Activated CD4-positive, alpha-beta memory T cell treated with anti-CD3 and anti-CD28 coated beads for 36 hours (primary cell): Measurements from ENCODE around the gene SLC12A4. TPM values are rescaled to one million over a fixed set of nuclear protein-coding genes. Genes with fewer than 3 reads are reported as not detected.
A peak's percentile ranks its signal among the peaks of the same experiment; 100 is the strongest.

Experiments used
- CTCF ChIA-PET: fragments of 350-600 bp; sonication (Branson Sonifier 250); formaldehyde crosslinking; loops from one replicate; lab custom pipeline; 2021; ENCODE audit warnings: antibody characterized with exemption, inconsistent platforms; lab: Charles Lee
- POLR2A ChIA-PET: fragments of 350-600 bp; sonication (Branson Sonifier 250); formaldehyde crosslinking; loops from one replicate; lab custom pipeline; 2021; ENCODE audit warnings: antibody characterized with exemption; lab: Charles Lee
- DNase-seq: peaks from one replicate; pipeline ENCODE4 v3.0.0-alpha.2; 2020
- H3K27ac Mint-ChIP-seq: one replicate; pipeline ENCODE4 v1.8.0; 2021; ENCODE audit warnings: mixed read lengths
- H3K27me3 Mint-ChIP-seq: one replicate; pipeline ENCODE4 v1.8.0; 2021; ENCODE audit warnings: mixed read lengths
- H3K36me3 Mint-ChIP-seq: one replicate; pipeline ENCODE4 v1.8.0; 2021; ENCODE audit warnings: mixed read lengths
- H3K4me1 Mint-ChIP-seq: one replicate; pipeline ENCODE4 v1.8.0; 2021; ENCODE audit warnings: low read depth, mixed read lengths
- H3K4me3 Mint-ChIP-seq: one replicate; pipeline ENCODE4 v1.8.0; 2021; ENCODE audit warnings: mild to moderate bottlenecking, mixed read lengths
- H3K9me3 Mint-ChIP-seq: one replicate; pipeline ENCODE4 v1.8.0; 2021; ENCODE audit warnings: mixed read lengths
- intact Hi-C: fragments of 100-400 bp; cut with micrococcal nuclease; formaldehyde crosslinking; loops from one replicate; pipeline ENCODE4 v1.15.1; 2023
- total RNA-seq, 2 experiments: library from RNA; stranded (reverse); gene quantifications; one replicate each; pipeline ENCODE4 v1.2.3, GENCODE V29; 2021

Gene SLC12A4
- total RNA-seq, 2 experiments from 2014 or later, result 27.1 to 29.9 TPM

- intact Hi-C loops, result no loop called here
- POLR2A ChIA-PET, result interaction anchor here (1.4 kb wide), 1 partner anchor 48 kb away, joined by 5 read pairs; no protein-coding TSS in a partner anchor
- H3K4me1 Mint-ChIP-seq, result peaks cover 18% of the 10 kb centered on the region
- H3K27ac Mint-ChIP-seq, result no peak overlapping the region
- no peak for DNase-seq
- no peaks in the 10 kb centered on the region for H3K9me3 Mint-ChIP-seq
- CTCF ChIA-PET, result interaction anchor here (1.0 to 5.1 kb wide), 4 partner anchors 34 to 114 kb away, joined by 3 to 32 read pairs (median 11); partner anchors contain the start of gene NRN1L
- peaks cover 27% of the 10 kb centered on the region for H3K36me3 Mint-ChIP-seq
- H3K4me3 Mint-ChIP-seq, result no peak overlapping the region
- no peaks in the 10 kb centered on the region for H3K27me3 Mint-ChIP-seq
Measured at GRCh38 chr16:67930191-67930590, 38.2 kb downstream of the SLC12A4 start.

- Mint-ChIP-seq H3K9me3 (no peaks in the 10 kb centered on the region), H3K27me3 (no peaks in the 10 kb centered on the region), H3K36me3 (peaks cover 12% of the 10 kb centered on the region), H3K4me3 (no peak overlapping the region), H3K4me1 (peaks cover 4% of the 10 kb centered on the region), H3K27ac (no peak overlapping the region)
- CTCF ChIA-PET, result interaction anchor here (0.6 to 5.4 kb wide), 18 partner anchors 8 to 976 kb away, joined by 3 to 62 read pairs (median 3); partner anchors contain the start of genes NRN1L and PSMB10
- peak; percentile 87 for DNase-seq
- intact Hi-C loops, result loop anchor here (1.0 to 5.0 kb wide), 3 partner anchors 45 to 406 kb away; no protein-coding TSS in a partner anchor
- POLR2A ChIA-PET, result interaction anchor here (0.8 to 1.4 kb wide), 3 partner anchors 36 to 53 kb away, joined by 3 read pairs; partner anchors contain the start of genes NRN1L and PSKH1
Measured at GRCh38 chr16:67928561-67929364, 39.7 kb downstream of the SLC12A4 start.

- intact Hi-C loops, result loop anchor here (1.0 to 5.0 kb wide), 3 partner anchors 45 to 406 kb away; no protein-coding TSS in a partner anchor
- Mint-ChIP-seq H3K36me3 (peaks cover 10% of the 10 kb centered on the region), H3K9me3 (no peaks in the 10 kb centered on the region), H3K27me3 (no peaks in the 10 kb centered on the region), H3K27ac (no peak overlapping the region), H3K4me3 (no peak overlapping the region), H3K4me1 (peaks cover 3% of the 10 kb centered on the region)
- DNase-seq, result no peak
- ChIA-PET POLR2A (interaction anchor here (0.8 to 1.4 kb wide), 4 partner anchors 35 to 52 kb away, joined by 3 read pairs; partner anchors contain the start of genes NRN1L and PSKH1), CTCF (interaction anchor here (0.7 to 5.4 kb wide), 11 partner anchors 9 to 256 kb away, joined by 3 to 62 read pairs (median 4); partner anchors contain the start of genes NRN1L and PSMB10)
Measured at GRCh38 chr16:67928147-67928546, 40.3 kb downstream of the SLC12A4 start.

- no peak for DNase-seq
- Mint-ChIP-seq H3K4me3 (no peak overlapping the region), H3K36me3 (peaks cover 7% of the 10 kb centered on the region), H3K4me1 (peaks cover 5% of the 10 kb centered on the region), H3K9me3 (no peaks in the 10 kb centered on the region), H3K27ac (no peak overlapping the region), H3K27me3 (no peaks in the 10 kb centered on the region)
- CTCF ChIA-PET, result interaction anchor here (2.6 to 5.4 kb wide), 2 partner anchors 44 to 112 kb away, joined by 20 to 62 read pairs; partner anchors contain the start of gene NRN1L
- intact Hi-C loops, result loop anchor here (5.0 kb wide), 1 partner anchor 405 kb away; no protein-coding TSS in a partner anchor
- POLR2A ChIA-PET, result interaction anchor here (1.1 kb wide), 1 partner anchor 43 kb away, joined by 3 read pairs; no protein-coding TSS in a partner anchor
Measured at GRCh38 chr16:67927131-67927941, 41.1 kb downstream of the SLC12A4 start.

GRCh38 chr16:67926181-67926750 lies 42.2 kb downstream of the SLC12A4 start:
- CTCF ChIA-PET, result interaction anchor here (1.0 to 5.4 kb wide), 4 partner anchors 43 to 115 kb away, joined by 4 to 62 read pairs (median 8); partner anchors contain the start of gene NRN1L
- H3K4me1 Mint-ChIP-seq, result peaks cover 12% of the 10 kb centered on the region
- intact Hi-C loops, result loop anchor here (5.0 kb wide), 1 partner anchor 404 kb away; no protein-coding TSS in a partner anchor
- DNase-seq, result no peak
- no peak overlapping the region for H3K4me3 Mint-ChIP-seq
- H3K36me3 Mint-ChIP-seq, result peaks cover 6% of the 10 kb centered on the region
- POLR2A ChIA-PET, result no interaction called here
- H3K27ac Mint-ChIP-seq, result peak overlapping the region; percentile 58
- H3K27me3 Mint-ChIP-seq, result no peaks in the 10 kb centered on the region
- H3K9me3 Mint-ChIP-seq, result no peaks in the 10 kb centered on the region

- Mint-ChIP-seq H3K36me3 (peaks cover 2% of the 10 kb centered on the region), H3K9me3 (no peaks in the 10 kb centered on the region), H3K27me3 (no peaks in the 10 kb centered on the region), H3K4me3 (no peak overlapping the region), H3K4me1 (peaks cover 12% of the 10 kb centered on the region), H3K27ac (no peak overlapping the region)
- DNase-seq, result no peak
- intact Hi-C loops, result no loop called here
- CTCF ChIA-PET, result interaction anchor here (0.8 to 5.4 kb wide), 6 partner anchors 18 to 403 kb away, joined by 3 to 62 read pairs (median 5); partner anchors contain the start of gene NRN1L
- POLR2A ChIA-PET, result interaction anchor here (0.5 to 0.9 kb wide), 3 partner anchors 11 to 393 kb away, joined by 3 read pairs; no protein-coding TSS in a partner anchor
Measured at GRCh38 chr16:67924140-67924906, 44.1 kb downstream of the SLC12A4 start.

- ChIA-PET CTCF (interaction anchor here (2.2 to 6.0 kb wide), 2 partner anchors 40 to 107 kb away, joined by 6 to 41 read pairs; partner anchors contain the start of gene NRN1L), POLR2A (interaction anchor here (0.5 kb wide), 1 partner anchor 393 kb away, joined by 3 read pairs; no protein-coding TSS in a partner anchor)
- peaks cover 12% of the 10 kb centered on the region for H3K4me1 Mint-ChIP-seq
- H3K27me3 Mint-ChIP-seq, result no peaks in the 10 kb centered on the region
- intact Hi-C loops, result no loop called here
- H3K9me3 Mint-ChIP-seq, result no peaks in the 10 kb centered on the region
- no peak overlapping the region for H3K4me3 Mint-ChIP-seq
- H3K36me3 Mint-ChIP-seq, result peaks cover 2% of the 10 kb centered on the region
- DNase-seq, result no peak
- H3K27ac Mint-ChIP-seq, result no peak overlapping the region
Measured at GRCh38 chr16:67923414-67924116, 44.9 kb downstream of the SLC12A4 start.

GRCh38 chr16:67922740-67923139 lies 45.7 kb downstream of the SLC12A4 start:
- peak overlapping the region; percentile 85 for H3K27ac Mint-ChIP-seq
- H3K27me3 Mint-ChIP-seq, result no peaks in the 10 kb centered on the region
- no peaks in the 10 kb centered on the region for H3K36me3 Mint-ChIP-seq
- H3K9me3 Mint-ChIP-seq, result no peaks in the 10 kb centered on the region
- H3K4me1 Mint-ChIP-seq, result peaks cover 20% of the 10 kb centered on the region
- ChIA-PET POLR2A (no interaction called here), CTCF (interaction anchor here (1.0 to 6.0 kb wide), 3 partner anchors 37 to 106 kb away, joined by 3 to 41 read pairs (median 6); partner anchors contain the start of gene NRN1L)
- intact Hi-C loops, result no loop called here
- no peak overlapping the region for H3K4me3 Mint-ChIP-seq
- no peak for DNase-seq

- H3K4me3 Mint-ChIP-seq, result no peak overlapping the region
- peak overlapping the region; percentile 85 for H3K27ac Mint-ChIP-seq
- no peak for DNase-seq
- ChIA-PET POLR2A (no interaction called here), CTCF (interaction anchor here (1.0 to 6.0 kb wide), 3 partner anchors 36 to 105 kb away, joined by 3 to 41 read pairs (median 6); partner anchors contain the start of gene NRN1L)
- H3K27me3 Mint-ChIP-seq, result no peaks in the 10 kb centered on the region
- no peaks in the 10 kb centered on the region for H3K9me3 Mint-ChIP-seq
- H3K4me1 Mint-ChIP-seq, result peaks cover 25% of the 10 kb centered on the region
- intact Hi-C loops, result no loop called here
- no peaks in the 10 kb centered on the region for H3K36me3 Mint-ChIP-seq
Measured at GRCh38 chr16:67922221-67922620, 46.2 kb downstream of the SLC12A4 start.
